Femur (tissue), 1 donor: ENCODE data around the gene ZNF282.
"Not testable (repeated sequence)": the region's sequence is repeated elsewhere in the genome, so short reads cannot be mapped to it uniquely, and the experiment has no call there.

Experiments
- DNase-seq: peaks from one replicate; pipeline ENCODE4 v3.0.0-alpha.2; 2017

The ZNF282 gene

GRCh38 chr7:149261316-149261828 lies 66.0 kb downstream of the ZNF282 start:
- DNase-seq: no peak

- DNase-seq: peak; percentile 88
These were observed 66.7 kb downstream of the ZNF282 start, which contains the start of gene ZNF783 for GRCh38 chr7:149261829-149262617. Gene ZNF783, plus strand, starts transcription at chr7:149262196. Its CDS starts 138 bp downstream, at chr7:149262334.

- no peak for DNase-seq
These were observed 71.1 kb downstream of the ZNF282 start for GRCh38 chr7:149266451-149266850.

DNA sequence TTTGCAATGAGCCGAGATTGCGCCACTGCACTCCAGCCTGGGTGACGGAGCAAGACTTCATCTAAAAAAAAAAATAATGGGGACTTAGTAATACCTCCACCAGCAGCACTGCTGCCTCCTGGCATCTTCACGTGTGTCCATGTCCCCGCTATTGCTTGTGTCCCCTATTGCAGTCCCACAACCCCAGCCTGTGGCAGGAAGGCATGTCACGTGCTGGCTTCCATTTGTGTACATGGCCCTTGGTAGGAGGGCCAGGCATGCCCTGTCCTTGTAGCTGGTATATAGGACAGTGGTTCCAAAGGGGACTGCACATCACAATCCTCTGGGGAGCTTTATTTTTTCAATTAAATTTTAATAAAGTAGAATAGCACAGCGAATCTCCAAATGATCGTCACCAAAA lies 72.4 kb downstream of the ZNF282 start:
- DNase-seq: no peak

DNA sequence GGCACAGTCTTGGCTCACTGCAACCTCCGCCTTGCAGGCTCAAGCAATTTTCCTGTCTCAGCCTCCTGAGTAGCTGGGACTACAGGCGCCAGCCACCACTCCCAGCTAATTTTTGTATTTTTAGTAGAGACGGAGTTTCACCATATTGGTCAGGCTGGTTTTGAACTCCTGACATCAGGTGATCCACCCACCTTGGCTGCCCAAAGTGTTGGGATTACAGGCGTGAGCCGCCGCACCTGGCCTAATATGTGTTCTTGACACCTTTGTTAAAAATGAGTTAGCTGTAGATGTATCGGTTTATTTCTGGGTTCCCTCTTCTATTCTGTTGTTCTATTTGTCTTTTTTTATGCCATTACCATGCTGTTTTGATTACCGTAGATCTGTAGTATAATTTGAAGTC lies 79.1 kb downstream of the ZNF282 start:
- DNase-seq: not testable (repeated sequence)
